ENCODE data around the gene ZNF586.
A peak's percentile ranks its signal among the peaks of the same experiment; 100 is the strongest.
"Not testable (repeated sequence)": the region's sequence is repeated elsewhere in the genome, so short reads cannot be mapped to it uniquely, and the experiment has no call there.

ZNF586 gene

DNA sequence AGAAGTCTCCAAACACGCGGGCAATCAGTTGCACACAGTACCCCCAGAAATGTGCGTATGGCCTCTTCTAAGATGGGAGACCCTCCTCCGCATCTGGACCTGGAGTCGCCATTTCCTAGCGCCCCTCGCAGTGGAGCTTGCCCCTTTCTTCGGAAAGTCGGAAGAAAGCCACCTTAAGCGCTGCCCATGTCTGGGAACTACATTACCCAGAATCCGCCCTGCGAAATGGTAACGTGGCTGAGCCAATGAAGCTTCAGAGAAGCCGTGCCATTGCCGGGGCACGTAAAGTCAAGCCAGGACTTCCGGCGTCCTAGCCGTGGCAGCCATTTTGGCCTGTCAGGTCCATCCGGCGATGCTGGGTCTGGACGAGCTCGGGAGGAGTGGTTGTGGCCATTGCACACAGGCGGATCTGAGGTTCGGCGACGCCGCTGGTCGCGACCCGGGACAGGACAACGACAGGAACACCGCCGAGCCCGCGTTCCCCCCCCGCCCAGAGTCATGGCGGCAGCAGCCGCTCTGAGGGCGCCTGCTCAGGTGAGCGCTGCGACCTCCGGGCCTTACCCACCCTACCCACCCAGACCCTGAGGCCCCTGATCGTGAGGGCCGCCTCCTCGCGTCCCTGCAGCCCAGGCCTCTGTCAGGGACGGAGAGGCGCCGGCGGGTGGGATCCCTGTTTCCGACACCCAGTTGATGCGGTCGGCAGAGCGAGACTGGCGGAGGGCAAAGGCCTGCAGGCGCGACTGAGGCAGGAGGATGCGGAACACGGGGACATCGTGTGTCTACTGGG lies at the start of gene ZNF586:
TSS of gene ZNF586 (plus strand) at position 332 of the 787 bp plus-strand sequence. CDS start at position 499, 167 bp downstream.
- peak; percentile 83 for DNase-seq (ENCODE audit: extremely low spot score)
- CTCF ChIA-PET, result no interaction called here
- POLR2A ChIA-PET, result interaction anchor here (1.0 to 1.7 kb wide), 3 partner anchors 11 to 50 kb away, joined by 3 to 4 read pairs (median 3); partner anchors contain the start of gene ZNF552
- TF ChIP-seq FOXA1 (IDR thresholded peaks at IDR 0.05), result no peak
- peak; percentile 89 for TF ChIP-seq L3MBTL2 (conservative IDR thresholded peaks at IDR 0.05)
- TF ChIP-seq ARNT (IDR thresholded peaks at IDR 0.05), result no peak
- peak; percentile 26; the same call in 1 of the 2 replicates for TF ChIP-seq ELF4 (IDR thresholded peaks at IDR 0.05)

DNA sequence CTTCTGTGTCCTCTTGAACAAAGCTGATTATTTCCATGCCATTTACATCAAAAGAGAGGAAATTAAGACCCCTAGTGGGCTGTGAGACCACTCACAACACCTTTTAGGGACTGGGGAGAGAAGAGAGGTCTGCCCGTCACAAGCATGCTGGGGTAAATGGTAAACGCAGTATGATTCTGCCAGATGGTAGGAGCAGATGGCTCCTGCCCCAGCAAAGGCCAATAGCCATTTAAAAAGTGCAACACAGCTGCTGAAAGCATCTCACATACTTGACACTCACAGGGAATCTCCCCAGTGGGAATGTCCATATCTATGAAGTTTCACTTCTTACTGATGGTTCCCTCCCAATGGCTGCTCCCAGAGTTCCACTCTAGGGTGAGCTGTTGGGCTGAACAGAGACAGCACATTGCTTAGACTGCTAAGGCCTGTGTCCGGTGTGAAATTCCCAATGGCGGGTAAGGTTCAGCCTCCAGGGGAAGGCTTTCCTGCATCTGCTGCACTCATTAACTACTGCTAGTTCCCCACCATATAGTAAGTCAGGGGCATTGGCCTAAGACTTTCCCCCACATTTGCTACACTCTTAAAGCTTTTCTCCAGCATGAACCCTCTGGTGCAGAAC lies 49.5 kb upstream of the ZNF586 start:
- CTCF ChIA-PET, result no interaction called here
- no peak for DNase-seq (ENCODE audit: extremely low spot score)
- POLR2A ChIA-PET, result no interaction called here
- no peak for TF ChIP-seq ELF4 (IDR thresholded peaks at IDR 0.05)
- TF ChIP-seq, protein P1, sequence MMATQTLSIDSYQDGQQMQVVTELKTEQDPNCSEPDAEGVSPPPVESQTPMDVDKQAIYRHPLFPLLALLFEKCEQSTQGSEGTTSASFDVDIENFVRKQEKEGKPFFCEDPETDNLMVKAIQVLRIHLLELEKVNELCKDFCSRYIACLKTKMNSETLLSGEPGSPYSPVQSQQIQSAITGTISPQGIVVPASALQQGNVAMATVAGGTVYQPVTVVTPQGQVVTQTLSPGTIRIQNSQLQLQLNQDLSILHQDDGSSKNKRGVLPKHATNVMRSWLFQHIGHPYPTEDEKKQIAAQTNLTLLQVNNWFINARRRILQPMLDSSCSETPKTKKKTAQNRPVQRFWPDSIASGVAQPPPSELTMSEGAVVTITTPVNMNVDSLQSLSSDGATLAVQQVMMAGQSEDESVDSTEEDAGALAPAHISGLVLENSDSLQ (IDR thresholded peaks at IDR 0.05), result no peak
- TF ChIP-seq FOXM1 (IDR thresholded peaks at IDR 0.05; ENCODE audit: borderline replicate concordance), result no peak
- TF ChIP-seq NFRKB (IDR thresholded peaks at IDR 0.05), result no peak
- TF ChIP-seq SP1 (IDR thresholded peaks at IDR 0.05), result no peak
- TF ChIP-seq HDGF (IDR thresholded peaks at IDR 0.05; ENCODE audit: borderline replicate concordance), result no peak
- TF ChIP-seq SUZ12 (IDR thresholded peaks at IDR 0.05), result no peak
- no peak for TF ChIP-seq FOXA1 (IDR thresholded peaks at IDR 0.05)
- TF ChIP-seq L3MBTL2 (conservative IDR thresholded peaks at IDR 0.05), result no peak
- TF ChIP-seq ZNF384 (IDR thresholded peaks at IDR 0.05), result no peak
- TF ChIP-seq BHLHE40 (IDR thresholded peaks at IDR 0.05; ENCODE audit: borderline replicate concordance), result no peak
- no peak for TF ChIP-seq ARNT (IDR thresholded peaks at IDR 0.05)
- no peak for TF ChIP-seq LEF1 (IDR thresholded peaks at IDR 0.05; ENCODE audit: borderline replicate concordance)
- TF ChIP-seq FOXK2 (IDR thresholded peaks at IDR 0.05), result no peak
- no peak for TF ChIP-seq TARDBP (IDR thresholded peaks at IDR 0.05)
- no peak for TF ChIP-seq CTBP1 (IDR thresholded peaks at IDR 0.05; ENCODE audit: borderline replicate concordance)

- CTCF ChIA-PET, result no interaction called here
- TF ChIP-seq ARNT (IDR thresholded peaks at IDR 0.05), result no peak
- TF ChIP-seq, protein P1 (IDR thresholded peaks at IDR 0.05), result no peak
- TF ChIP-seq ZNF384 (IDR thresholded peaks at IDR 0.05), result no peak
- DNase-seq (ENCODE audit: extremely low spot score), result no peak
- POLR2A ChIA-PET, result no interaction called here
Measured at GRCh38 chr19:57720878-57721277, 48.6 kb upstream of the ZNF586 start.

- CTCF ChIA-PET; DNase-seq (ENCODE audit: extremely low spot score); POLR2A ChIA-PET: not testable (repeated sequence)
Measured at GRCh38 chr19:57738320-57738719, 31.2 kb upstream of the ZNF586 start.

DNA sequence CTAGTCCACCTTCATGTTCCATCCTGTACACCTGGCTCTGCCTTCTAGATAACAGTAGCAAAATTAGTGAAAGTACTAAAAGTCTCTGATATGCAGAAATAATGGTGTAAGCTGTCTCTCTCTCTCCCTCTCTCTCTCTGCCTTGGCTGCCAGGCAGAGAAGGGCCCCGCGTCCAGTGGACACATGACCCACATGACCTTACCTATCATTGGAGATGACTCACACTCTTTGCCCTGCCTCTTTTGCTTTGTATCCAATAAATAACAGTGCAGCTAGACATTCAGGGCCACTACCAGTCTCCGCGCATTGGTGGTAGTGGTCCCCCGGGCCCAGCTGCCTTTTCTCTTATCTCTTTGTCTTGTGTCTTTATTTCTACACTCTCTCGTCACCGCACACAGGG lies 30.7 kb upstream of the ZNF586 start:
- POLR2A ChIA-PET; CTCF ChIA-PET; DNase-seq (ENCODE audit: extremely low spot score): not testable (repeated sequence)

- POLR2A ChIA-PET, result interaction anchor here (1.0 kb wide), 1 partner anchor 65 kb away, joined by 3 read pairs; the partner anchor contains the start of gene ZNF551
- TF ChIP-seq LEF1 (IDR thresholded peaks at IDR 0.05; ENCODE audit: borderline replicate concordance) (no peak), NFRKB (IDR thresholded peaks at IDR 0.05) (no peak), TARDBP (IDR thresholded peaks at IDR 0.05) (no peak), FOXA1 (IDR thresholded peaks at IDR 0.05) (no peak), L3MBTL2 (conservative IDR thresholded peaks at IDR 0.05) (peak; percentile 65), SUZ12 (IDR thresholded peaks at IDR 0.05) (no peak), ZNF384 (IDR thresholded peaks at IDR 0.05) (no peak), HDGF (IDR thresholded peaks at IDR 0.05; ENCODE audit: borderline replicate concordance) (no peak), ELF4 (IDR thresholded peaks at IDR 0.05) (peak; percentile 38; the same call in 1 of the 2 replicates), FOXK2 (IDR thresholded peaks at IDR 0.05) (no peak), BHLHE40 (IDR thresholded peaks at IDR 0.05; ENCODE audit: borderline replicate concordance) (no peak), CTBP1 (IDR thresholded peaks at IDR 0.05; ENCODE audit: borderline replicate concordance) (no peak), FOXM1 (IDR thresholded peaks at IDR 0.05; ENCODE audit: borderline replicate concordance) (no peak)
- TF ChIP-seq, protein P1 (IDR thresholded peaks at IDR 0.05), result peak; percentile 98
- CTCF ChIA-PET, result no interaction called here
- peak; percentile 84 for DNase-seq (ENCODE audit: extremely low spot score)
Measured at GRCh38 chr19:57746580-57747471, 22.6 kb upstream of the ZNF586 start, which contains the start of gene ZNF776. Gene ZNF776, plus strand, starts transcription at chr19:57746815. Its CDS starts 244 bp downstream, at chr19:57747059.

Data from HEK293T (cell line).